Upper lobe of left lung (tissue), 6 donors: ENCODE results near the gene PCSK6. TPM values are rescaled to one million over a fixed set of nuclear protein-coding genes. Genes with fewer than 3 reads are reported as not detected.

ENCODE experiments used
- ATAC-seq, 2 donors: fragments of 200-7000 bp; cut with Tn5 transposase; one replicate each; pipeline ENCODE4 v1.9.1; 2022; ENCODE audit warnings: mild to moderate bottlenecking in 2 of 2, moderate library complexity in 2 of 2; ENCODE audit not compliant: low FRiP score in 2 of 2
- DNase-seq, 2 donors: peaks; one replicate each; pipeline ENCODE4 v3.0.0-alpha.2; 2019 to 2020
- H3K27ac ChIP-seq, 4 donors: fragments of 200-600 bp; sonication (generic); one replicate each; pipeline ENCODE4 v1.5.1; 2016 to 2019
- H3K27me3 ChIP-seq, 4 donors: fragments of 200-600 bp; sonication (generic); one replicate each; pipeline ENCODE4 v1.5.1; 2017 to 2019
- H3K36me3 ChIP-seq, 4 donors: fragments of 200-600 bp; sonication (generic); one replicate each; pipeline ENCODE4 v1.5.1; 2016 to 2019
- H3K4me1 ChIP-seq, 4 donors: fragments of 200-600 bp; sonication (generic); one replicate each; pipeline ENCODE4 v1.5.1; 2018 to 2019
- H3K4me3 ChIP-seq, 4 donors: fragments of 200-600 bp; sonication (generic); one replicate each; pipeline ENCODE4 v1.5.1; 2017 to 2019; ENCODE audit warnings: mild to moderate bottlenecking in 2 of 4, moderate library complexity in 1 of 4
- H3K9me3 ChIP-seq, 4 donors: fragments of 200-600 bp; sonication (generic); one replicate each; pipeline ENCODE4 v1.5.1; 2018 to 2019
- CTCF ChIP-seq, 6 experiments: fragments of 450-650 bp in 4 of 6; fragments of 200-600 bp in 2 of 6; sonication (generic) in 2 of 6; IDR thresholded peaks; one replicate each; pipeline ENCODE4 v1.5.1; 2016 to 2019; ENCODE audit warnings: antibody characterized with exemption in 6 of 6
- EP300 ChIP-seq, 4 donors: sonication (generic); formaldehyde crosslinking; IDR thresholded peaks; one replicate each; pipeline ENCODE4 v1.5.1; 2017; ENCODE audit warnings: antibody characterized with exemption in 4 of 4, control low read depth in 2 of 4
- POLR2A ChIP-seq, 4 donors: fragments of 450-650 bp; IDR thresholded peaks; one replicate each; pipeline ENCODE4 v1.5.1; 2016 to 2017; ENCODE audit warnings: antibody characterized with exemption in 4 of 4, mild to moderate bottlenecking in 2 of 4
- POLR2AphosphoS5 ChIP-seq, 2 donors: sonication (generic); formaldehyde crosslinking; IDR thresholded peaks; one replicate each; pipeline ENCODE4 v1.5.1; 2017; ENCODE audit warnings: antibody characterized with exemption in 2 of 2
- WGBS, 2 donors: methylation state at CpG; one replicate each; pipeline ENCODE4 v1.1.5; 2017 to 2018; 5-methylcytosine and 5-hydroxymethylcytosine counted together
- total RNA-seq, 6 donors: library from RNA; depleted of rRNA in 4 of 6; stranded (reverse); fragments of >200 nt in 4 of 6; gene quantifications; one replicate each; pipeline versions ENCODE4 v1.1.0 to v1.2.1, GENCODE V29; 2016 to 2021
- donor health status: DM: no; HTN: no; CAD: no; lungs with moderate emphysema.
- donor health status: DM: no; HTN: yes; CAD: no; lungs with severe emphysema.

Gene PCSK6
- total RNA-seq, 6 donors from 2014 or later: 3.1 to 24.4 (median 5.5) TPM

GRCh38 chr15:101433396-101433795 lies 56.1 kb downstream of the PCSK6 start:
- Histone ChIP-seq H3K36me3 (no peaks in the 10 kb centered on the region), H3K4me1 (peaks cover 0 to under 1% (median 0%) of the 10 kb centered on the region in 4 donors), H3K27me3 (no peaks in the 10 kb centered on the region), H3K27ac (no peak overlapping the region), H3K4me3 (no peak overlapping the region), H3K9me3 (no peaks in the 10 kb centered on the region)
- TF ChIP-seq POLR2AphosphoS5 (IDR thresholded peaks at IDR 0.05) (no peak), EP300 (IDR thresholded peaks at IDR 0.05) (no peak), CTCF (IDR thresholded peaks at IDR 0.05) (no peak)
- no peak for DNase-seq
- no peak for ATAC-seq
- 72 to 76% methylated on average over 7 of the region's 7 CpGs for WGBS, 2 donors

GRCh38 chr15:101432982-101433381 lies 56.5 kb downstream of the PCSK6 start:
- no peak overlapping the region for H3K4me3 ChIP-seq
- H3K27me3 ChIP-seq: no peaks in the 10 kb centered on the region
- no peaks in the 10 kb centered on the region for H3K36me3 ChIP-seq
- ATAC-seq (no peak), DNase-seq (no peak)
- no peaks in the 10 kb centered on the region for H3K4me1 ChIP-seq
- H3K27ac ChIP-seq: no peak overlapping the region
- TF ChIP-seq POLR2A (IDR thresholded peaks at IDR 0.05) (no peak), CTCF (IDR thresholded peaks at IDR 0.05) (no peak), EP300 (IDR thresholded peaks at IDR 0.05) (no peak), POLR2AphosphoS5 (IDR thresholded peaks at IDR 0.05) (no peak)
- H3K9me3 ChIP-seq: no peaks in the 10 kb centered on the region
- 70 to 80% methylated on average over 3 of the region's 3 CpGs for WGBS, 2 donors

- H3K36me3 ChIP-seq: no peaks in the 10 kb centered on the region
- TF ChIP-seq POLR2A (IDR thresholded peaks at IDR 0.05) (no peak), POLR2AphosphoS5 (IDR thresholded peaks at IDR 0.05) (no peak), EP300 (IDR thresholded peaks at IDR 0.05) (no peak), CTCF (IDR thresholded peaks at IDR 0.05) (no peak)
- no peaks in the 10 kb centered on the region for H3K9me3 ChIP-seq
- ATAC-seq (no peak), DNase-seq (no peak)
- no peaks in the 10 kb centered on the region for H3K27me3 ChIP-seq
- 88 to 90% methylated on average over 6 of the region's 6 CpGs for WGBS, 2 donors
- H3K4me1 ChIP-seq: no peaks in the 10 kb centered on the region
- H3K27ac ChIP-seq: no peak overlapping the region
- no peak overlapping the region for H3K4me3 ChIP-seq
Measured at GRCh38 chr15:101431748-101432147, 57.8 kb downstream of the PCSK6 start.

- TF ChIP-seq POLR2AphosphoS5 (IDR thresholded peaks at IDR 0.05) (no peak), EP300 (IDR thresholded peaks at IDR 0.05) (no peak)
- no peak overlapping the region for H3K27ac ChIP-seq
- no peak overlapping the region for H3K4me3 ChIP-seq
- ATAC-seq (no peak), DNase-seq (no peak)
- H3K36me3 ChIP-seq: no peaks in the 10 kb centered on the region
- no peaks in the 10 kb centered on the region for H3K4me1 ChIP-seq
- 85 to 86% methylated on average over 15 of the region's 15 CpGs for WGBS, 2 donors
- no peaks in the 10 kb centered on the region for H3K27me3 ChIP-seq
- no peaks in the 10 kb centered on the region for H3K9me3 ChIP-seq
Measured at GRCh38 chr15:101431301-101431700, 58.2 kb downstream of the PCSK6 start.

- H3K36me3 ChIP-seq: no peaks in the 10 kb centered on the region
- no peaks in the 10 kb centered on the region for H3K4me1 ChIP-seq
- no peak for ATAC-seq
- H3K4me3 ChIP-seq: no peak overlapping the region
- no peak for DNase-seq
- no peaks in the 10 kb centered on the region for H3K9me3 ChIP-seq
- H3K27me3 ChIP-seq: no peaks in the 10 kb centered on the region
- TF ChIP-seq POLR2AphosphoS5 (IDR thresholded peaks at IDR 0.05): no peak
- TF ChIP-seq POLR2A (IDR thresholded peaks at IDR 0.05): no peak
- no peak for TF ChIP-seq EP300 (IDR thresholded peaks at IDR 0.05)
- no peak for TF ChIP-seq CTCF (IDR thresholded peaks at IDR 0.05)
- no peak overlapping the region for H3K27ac ChIP-seq
- WGBS, 2 donors: 91 to 94% methylated on average over 17 to 18 of the region's 18 CpGs
Measured at GRCh38 chr15:101429646-101430045, 59.9 kb downstream of the PCSK6 start.
